Measurements from ENCODE around the gene CAMTA1. TPM values are rescaled to one million over a fixed set of nuclear protein-coding genes. Genes with fewer than 3 reads are reported as not detected.

CAMTA1 gene
- total RNA-seq, 1 experiment from 2014 or later = 82.2 TPM

DNA sequence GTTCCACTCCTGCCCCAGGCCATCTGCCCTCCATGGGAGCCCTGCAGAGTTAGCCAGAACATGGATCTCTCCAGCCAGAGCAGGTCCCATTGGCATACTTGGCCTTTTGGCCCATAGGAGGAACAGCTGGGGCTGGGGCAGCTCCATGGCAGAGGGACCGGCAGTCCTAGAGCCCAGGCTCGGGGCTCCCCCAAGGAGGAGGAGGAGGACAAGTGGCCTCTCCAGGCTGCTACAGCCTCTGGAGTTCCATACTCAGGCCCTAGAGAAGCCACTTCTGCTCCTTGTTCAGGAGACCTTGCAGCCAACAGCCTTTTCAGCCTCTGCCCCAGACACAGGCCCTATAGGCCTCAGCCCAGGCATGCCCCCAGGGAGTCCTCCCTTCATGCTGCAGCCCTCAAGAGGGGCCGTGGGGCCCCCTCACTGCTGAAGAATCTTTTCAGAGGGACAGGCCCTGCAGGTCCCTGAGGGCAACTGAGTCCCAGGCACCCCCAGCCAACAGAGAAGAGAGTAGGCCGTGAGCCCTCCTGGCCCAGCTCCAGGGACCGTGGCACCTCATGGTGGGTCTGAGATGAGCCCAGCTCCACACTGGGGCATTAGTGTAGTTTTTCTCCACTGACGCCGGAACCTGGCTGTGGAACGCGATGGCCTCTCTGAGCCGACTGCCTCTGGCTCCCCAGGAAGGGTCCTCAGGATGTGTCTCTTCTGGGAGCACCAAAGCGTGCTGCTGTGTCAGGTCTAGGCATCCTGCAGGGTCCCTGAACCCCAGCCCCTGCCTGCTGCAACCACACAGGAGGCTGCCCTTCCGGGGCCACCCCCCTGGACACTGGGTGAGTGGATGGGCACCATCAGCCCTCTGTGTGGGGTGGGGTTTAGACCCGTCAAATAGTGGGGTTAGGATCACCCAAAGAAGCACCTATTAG, 688.2 kb downstream of the CAMTA1 start:
- ATAC-seq = no peak; the same call in 1 of the 2 replicates
- in situ Hi-C loops (cut with HindIII; ENCODE audit: low pct_unique_long_range_greater_than_20kb, low sequenced_read_pairs) = no loop called here
- H3K4me1 ChIP-seq (ENCODE audit: control insufficient read depth, insufficient read depth, low read length) = peaks cover 11% of the 10 kb centered on the region
- no peaks in the 10 kb centered on the region for H3K36me3 ChIP-seq (ENCODE audit: control insufficient read depth, insufficient read depth, low read length)
- ChIA-PET CTCF (no interaction called here), POLR2A (no interaction called here)
- BruUV-seq (replicated peaks) = no TSS peak
- intact Hi-C loops (cut with micrococcal nuclease; ENCODE audit: unreplicated experiment) = no loop called here
- DNase-seq (ENCODE audit: low read depth, low spot score) = no peak
- TF ChIP-seq, protein P1, sequence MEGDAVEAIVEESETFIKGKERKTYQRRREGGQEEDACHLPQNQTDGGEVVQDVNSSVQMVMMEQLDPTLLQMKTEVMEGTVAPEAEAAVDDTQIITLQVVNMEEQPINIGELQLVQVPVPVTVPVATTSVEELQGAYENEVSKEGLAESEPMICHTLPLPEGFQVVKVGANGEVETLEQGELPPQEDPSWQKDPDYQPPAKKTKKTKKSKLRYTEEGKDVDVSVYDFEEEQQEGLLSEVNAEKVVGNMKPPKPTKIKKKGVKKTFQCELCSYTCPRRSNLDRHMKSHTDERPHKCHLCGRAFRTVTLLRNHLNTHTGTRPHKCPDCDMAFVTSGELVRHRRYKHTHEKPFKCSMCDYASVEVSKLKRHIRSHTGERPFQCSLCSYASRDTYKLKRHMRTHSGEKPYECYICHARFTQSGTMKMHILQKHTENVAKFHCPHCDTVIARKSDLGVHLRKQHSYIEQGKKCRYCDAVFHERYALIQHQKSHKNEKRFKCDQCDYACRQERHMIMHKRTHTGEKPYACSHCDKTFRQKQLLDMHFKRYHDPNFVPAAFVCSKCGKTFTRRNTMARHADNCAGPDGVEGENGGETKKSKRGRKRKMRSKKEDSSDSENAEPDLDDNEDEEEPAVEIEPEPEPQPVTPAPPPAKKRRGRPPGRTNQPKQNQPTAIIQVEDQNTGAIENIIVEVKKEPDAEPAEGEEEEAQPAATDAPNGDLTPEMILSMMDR (IDR thresholded peaks at IDR 0.05) = no peak
- TF ChIP-seq SIN3A (IDR thresholded peaks at IDR 0.05; ENCODE audit: borderline replicate concordance, insufficient read depth, low read depth, low read length) (no peak), POLR2AphosphoS5 (IDR thresholded peaks at IDR 0.05; ENCODE audit: low read depth, low read length) (no peak), TCF7L2 (IDR thresholded peaks at IDR 0.05; ENCODE audit: low read depth, low read length) (no peak)
- TF ChIP-seq, protein P2, sequence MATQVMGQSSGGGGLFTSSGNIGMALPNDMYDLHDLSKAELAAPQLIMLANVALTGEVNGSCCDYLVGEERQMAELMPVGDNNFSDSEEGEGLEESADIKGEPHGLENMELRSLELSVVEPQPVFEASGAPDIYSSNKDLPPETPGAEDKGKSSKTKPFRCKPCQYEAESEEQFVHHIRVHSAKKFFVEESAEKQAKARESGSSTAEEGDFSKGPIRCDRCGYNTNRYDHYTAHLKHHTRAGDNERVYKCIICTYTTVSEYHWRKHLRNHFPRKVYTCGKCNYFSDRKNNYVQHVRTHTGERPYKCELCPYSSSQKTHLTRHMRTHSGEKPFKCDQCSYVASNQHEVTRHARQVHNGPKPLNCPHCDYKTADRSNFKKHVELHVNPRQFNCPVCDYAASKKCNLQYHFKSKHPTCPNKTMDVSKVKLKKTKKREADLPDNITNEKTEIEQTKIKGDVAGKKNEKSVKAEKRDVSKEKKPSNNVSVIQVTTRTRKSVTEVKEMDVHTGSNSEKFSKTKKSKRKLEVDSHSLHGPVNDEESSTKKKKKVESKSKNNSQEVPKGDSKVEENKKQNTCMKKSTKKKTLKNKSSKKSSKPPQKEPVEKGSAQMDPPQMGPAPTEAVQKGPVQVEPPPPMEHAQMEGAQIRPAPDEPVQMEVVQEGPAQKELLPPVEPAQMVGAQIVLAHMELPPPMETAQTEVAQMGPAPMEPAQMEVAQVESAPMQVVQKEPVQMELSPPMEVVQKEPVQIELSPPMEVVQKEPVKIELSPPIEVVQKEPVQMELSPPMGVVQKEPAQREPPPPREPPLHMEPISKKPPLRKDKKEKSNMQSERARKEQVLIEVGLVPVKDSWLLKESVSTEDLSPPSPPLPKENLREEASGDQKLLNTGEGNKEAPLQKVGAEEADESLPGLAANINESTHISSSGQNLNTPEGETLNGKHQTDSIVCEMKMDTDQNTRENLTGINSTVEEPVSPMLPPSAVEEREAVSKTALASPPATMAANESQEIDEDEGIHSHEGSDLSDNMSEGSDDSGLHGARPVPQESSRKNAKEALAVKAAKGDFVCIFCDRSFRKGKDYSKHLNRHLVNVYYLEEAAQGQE (IDR thresholded peaks at IDR 0.05; ENCODE audit: insufficient read depth in 1 of 2, low read depth in 2 of 2, low read length in 1 of 2) = no peak
- no peak overlapping the region for H3K27ac ChIP-seq (ENCODE audit: low read length)
- H3K27me3 ChIP-seq (ENCODE audit: control insufficient read depth, insufficient read depth, low read length) = no peaks in the 10 kb centered on the region
- no peaks in the 10 kb centered on the region for H3K9me3 ChIP-seq (ENCODE audit: control insufficient read depth, insufficient read depth, low read depth, low read length)
- H3K4me3 ChIP-seq (ENCODE audit: low read depth in 2 of 2, low read length in 2 of 2) = no peak overlapping the region

DNA sequence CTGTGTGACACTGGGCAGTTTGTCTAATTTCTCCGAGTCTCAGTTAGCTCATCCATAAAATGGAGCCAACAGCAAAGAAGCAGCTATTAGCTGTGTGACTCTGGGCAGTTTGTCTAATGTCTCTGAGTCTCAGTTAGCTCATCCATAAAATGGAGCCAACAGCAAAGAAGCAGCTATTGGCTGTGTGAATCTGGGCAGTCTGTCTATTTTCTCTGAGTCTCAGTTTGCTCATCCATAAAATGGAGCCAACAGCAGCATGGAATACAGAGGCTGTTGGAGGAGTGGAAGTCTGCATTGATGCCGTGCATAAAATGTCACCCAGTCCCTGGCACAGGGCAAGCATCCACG, 688.9 kb downstream of the CAMTA1 start:
- TF ChIP-seq, protein P1 (IDR thresholded peaks at IDR 0.05) = no peak
- TF ChIP-seq SIN3A (IDR thresholded peaks at IDR 0.05; ENCODE audit: borderline replicate concordance, insufficient read depth, low read depth, low read length) (no peak), POLR2AphosphoS5 (IDR thresholded peaks at IDR 0.05; ENCODE audit: low read depth, low read length) (no peak), TCF7L2 (IDR thresholded peaks at IDR 0.05; ENCODE audit: low read depth, low read length) (no peak)
- TF ChIP-seq, protein P2 (IDR thresholded peaks at IDR 0.05; ENCODE audit: insufficient read depth in 1 of 2, low read depth in 2 of 2, low read length in 1 of 2) = no peak
- no peak for ATAC-seq
- BruUV-seq (replicated peaks) = no TSS peak
- ChIA-PET CTCF (no interaction called here), POLR2A (no interaction called here)
- DNase-seq (ENCODE audit: low read depth, low spot score) = no peak
- Histone ChIP-seq H3K4me1 (ENCODE audit: control insufficient read depth, insufficient read depth, low read length) (peaks cover 11% of the 10 kb centered on the region), H3K36me3 (ENCODE audit: control insufficient read depth, insufficient read depth, low read length) (no peaks in the 10 kb centered on the region), H3K27ac (ENCODE audit: low read length) (no peak overlapping the region), H3K4me3 (ENCODE audit: low read depth in 2 of 2, low read length in 2 of 2) (no peak overlapping the region), H3K27me3 (ENCODE audit: control insufficient read depth, insufficient read depth, low read length) (no peaks in the 10 kb centered on the region), H3K9me3 (ENCODE audit: control insufficient read depth, insufficient read depth, low read depth, low read length) (no peaks in the 10 kb centered on the region)
- in situ Hi-C loops (cut with HindIII; ENCODE audit: low pct_unique_long_range_greater_than_20kb, low sequenced_read_pairs) = no loop called here
- intact Hi-C loops (cut with micrococcal nuclease; ENCODE audit: unreplicated experiment) = no loop called here
